Omental fat pad (tissue), 4 donors: ENCODE measurements around the gene ADAM12. TPM values are rescaled to one million over a fixed set of nuclear protein-coding genes. Genes with fewer than 3 reads are reported as not detected.

ENCODE experiments used
- ATAC-seq: fragments of 150-250 bp; one replicate; pipeline ENCODE4 v1.9.1; 2016; ENCODE audit warnings: mild to moderate bottlenecking, moderate library complexity; ENCODE audit not compliant: low FRiP score
- DNase-seq: peaks from one replicate; pipeline ENCODE4 v3.0.0-alpha.2; 2019; ENCODE audit warnings: low spot score
- CTCF ChIP-seq, 3 donors: fragments of 450-650 bp; IDR thresholded peaks; one replicate each; pipeline ENCODE4 v1.5.1; 2016 to 2017; ENCODE audit warnings: antibody characterized with exemption in 3 of 3, mild to moderate bottlenecking in 3 of 3, moderate library complexity in 2 of 3
- total RNA-seq, 4 donors: library from RNA; depleted of rRNA; stranded (reverse); fragments of >200 nt; gene quantifications; one replicate each; pipeline ENCODE4 v1.1.0, GENCODE V29; 2016

The ADAM12 gene
- total RNA-seq, 4 donors from 2014 or later = 4.9 to 24.4 (median 10.9) TPM

GRCh38 chr10:126405239-126405775 is 17.0 kb upstream of the ADAM12 start:
- ATAC-seq (no peak), DNase-seq (no peak)
- TF ChIP-seq CTCF (IDR thresholded peaks at IDR 0.05) = no peak

DNA sequence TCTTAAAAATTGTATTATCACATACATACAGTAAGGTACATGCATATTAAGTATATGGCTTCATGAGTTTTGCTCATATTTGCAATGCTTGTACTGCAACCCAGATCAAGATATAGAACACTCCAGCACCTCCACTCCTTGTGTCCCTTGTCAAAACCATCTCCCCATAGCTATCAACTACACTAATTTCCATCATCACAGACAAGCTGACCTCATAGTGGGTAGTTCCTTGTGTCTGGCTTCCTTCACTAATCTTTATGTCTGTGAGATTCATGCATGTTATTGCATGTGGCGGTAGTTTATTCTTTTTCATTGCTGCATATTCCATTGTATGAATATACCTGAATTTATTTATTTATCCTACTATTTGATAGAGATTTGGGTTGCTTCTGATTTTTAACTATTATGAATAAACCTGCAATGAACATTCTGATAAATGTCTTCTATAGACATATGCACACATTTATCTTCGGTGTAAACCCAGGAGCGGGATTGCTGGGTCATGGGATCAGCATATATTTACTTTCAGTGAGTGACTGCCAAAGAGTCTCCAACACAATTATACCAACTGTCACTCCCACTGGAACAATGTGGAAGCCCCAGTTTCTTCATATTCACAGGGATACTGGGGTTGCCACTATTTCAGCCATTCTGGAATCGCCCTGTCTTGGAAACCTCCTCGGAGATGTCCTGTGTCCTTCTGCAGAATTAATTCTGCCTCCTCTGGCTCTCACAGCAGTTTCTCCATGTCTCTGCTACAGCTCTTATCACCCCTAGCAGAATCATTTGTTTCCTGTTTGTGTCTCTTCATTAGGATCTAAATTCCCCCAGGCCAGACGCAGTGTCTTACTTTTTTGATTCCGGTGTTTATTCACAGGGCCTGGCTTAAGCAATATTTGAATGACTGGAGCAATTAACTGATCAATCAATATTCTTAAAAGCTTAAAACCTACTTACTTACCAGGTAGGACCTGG is 14.7 kb upstream of the ADAM12 start:
- no peak for DNase-seq
- no peak for TF ChIP-seq CTCF (IDR thresholded peaks at IDR 0.05)
- no peak for ATAC-seq

DNA sequence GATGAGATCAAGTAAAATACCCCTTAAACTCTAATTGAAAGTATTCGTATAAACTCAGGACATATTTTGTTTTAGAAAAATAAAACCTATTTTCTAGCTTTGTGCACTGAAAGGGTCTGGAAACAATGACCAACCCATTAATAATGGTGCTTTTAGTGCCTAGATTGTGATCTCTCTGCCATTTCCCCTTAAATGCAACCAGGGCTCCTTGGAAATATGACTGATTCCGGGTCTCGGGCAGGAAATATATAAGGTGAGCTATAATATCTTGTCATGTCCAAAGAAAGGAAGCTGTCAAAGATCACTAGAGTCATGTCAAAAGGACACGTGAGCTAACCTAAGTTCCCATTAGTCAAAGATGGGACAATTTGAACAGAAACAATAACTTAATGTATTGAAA is 12.4 kb upstream of the ADAM12 start:
- ATAC-seq (no peak), DNase-seq (no peak)
- no peak for TF ChIP-seq CTCF (IDR thresholded peaks at IDR 0.05)

GRCh38 chr10:126398924-126399323 is 10.6 kb upstream of the ADAM12 start:
- DNase-seq = no peak
- ATAC-seq = no peak
- TF ChIP-seq CTCF (IDR thresholded peaks at IDR 0.05) = no peak

DNA sequence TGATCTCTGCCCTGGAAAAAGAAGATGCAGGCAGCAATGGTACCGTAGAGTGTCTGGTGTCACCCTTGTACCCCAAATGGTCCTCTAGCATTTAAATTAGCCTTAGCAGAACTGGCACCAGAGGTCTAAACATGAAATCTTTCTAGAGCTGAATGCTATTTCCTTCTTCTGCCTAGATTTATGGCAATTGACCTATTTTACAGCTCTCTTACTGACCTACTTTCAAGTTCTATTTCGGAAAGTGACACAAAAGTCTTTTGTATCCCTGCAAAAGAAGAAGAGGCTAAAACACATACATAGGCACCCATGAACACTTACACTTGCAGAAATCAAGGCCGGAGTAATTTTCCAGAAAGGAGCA is 10.1 kb upstream of the ADAM12 start:
- ATAC-seq (no peak), DNase-seq (no peak)
- TF ChIP-seq CTCF (IDR thresholded peaks at IDR 0.05) = no peak

DNA sequence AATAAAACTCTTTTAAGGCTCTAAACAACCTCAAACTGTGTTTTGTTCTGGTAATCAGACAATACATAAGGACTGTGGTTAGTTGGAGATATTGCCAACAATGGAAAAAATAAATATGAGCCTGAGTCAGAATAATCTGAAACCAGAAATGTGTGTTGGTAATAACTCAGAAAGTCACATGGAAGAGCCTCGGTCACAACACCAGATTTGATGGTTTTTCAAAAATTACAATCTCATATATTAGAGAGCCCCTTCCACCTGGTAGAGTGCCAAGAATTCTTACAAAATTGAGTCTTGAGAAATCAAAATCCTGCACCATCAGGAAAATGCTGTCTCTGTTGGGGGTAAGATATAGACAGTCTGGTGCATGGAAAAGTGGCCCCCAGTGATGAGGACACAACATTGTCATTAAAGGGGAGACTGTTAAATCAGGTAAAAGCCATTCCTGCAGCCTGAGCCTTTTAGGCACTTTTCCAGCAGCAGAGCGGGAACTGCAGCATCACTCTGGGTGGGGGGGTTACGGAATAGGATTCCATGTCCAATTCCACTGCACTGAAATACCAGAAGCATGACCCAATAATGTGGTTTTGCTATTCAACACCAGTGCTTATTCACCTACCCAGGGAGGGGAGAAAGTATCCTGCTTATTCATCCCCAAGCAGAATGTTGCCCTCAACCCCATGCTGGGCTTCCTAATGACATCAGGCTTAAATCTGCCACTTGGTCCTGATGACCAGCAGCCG is 9.5 kb upstream of the ADAM12 start:
- DNase-seq = no peak
- no peak for ATAC-seq
- TF ChIP-seq CTCF (IDR thresholded peaks at IDR 0.05) = no peak
